Measurements from ENCODE around the gene ZNF691.

ZNF691 gene

DNA sequence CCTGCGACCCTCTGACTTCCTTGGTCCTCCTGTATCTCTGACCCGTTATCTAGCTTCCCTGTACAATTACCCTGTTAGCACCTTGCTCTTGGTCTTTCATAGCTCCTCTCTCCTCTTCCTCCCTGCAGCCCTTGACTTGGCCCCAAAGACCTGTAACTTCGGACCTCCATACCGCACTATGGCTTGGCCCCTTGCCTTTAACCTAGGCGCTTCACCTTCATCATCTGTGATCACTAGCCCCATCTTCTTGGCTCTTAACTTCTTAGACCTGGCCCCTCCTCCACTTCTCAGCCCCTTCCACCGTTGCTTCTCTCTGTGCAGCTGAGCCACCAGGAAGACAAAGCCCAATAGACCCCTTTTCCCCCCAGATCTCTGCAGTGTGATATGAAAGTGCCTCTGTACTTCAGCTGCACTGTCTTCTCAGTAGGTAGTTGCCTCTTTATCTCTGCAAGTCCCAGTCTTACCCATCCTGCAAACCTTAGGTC is 740 bp downstream of the ZNF691 start:
- H3K4me1 ChIP-seq (ENCODE audit: insufficient read depth, low read length, severe bottlenecking): peaks cover 23% of the 10 kb centered on the region
- H3K9ac ChIP-seq (ENCODE audit: low read length): peak overlapping the region; percentile 88
- H4K20me1 ChIP-seq (ENCODE audit: insufficient read depth, low read length): no peaks in the 10 kb centered on the region
- peak overlapping the region; percentile 39 for H3K27ac ChIP-seq (ENCODE audit: low read depth, low read length, poor library complexity, severe bottlenecking)
- no peak overlapping the region for H2AFZ ChIP-seq (ENCODE audit: low read length)
- peaks cover 39% of the 10 kb centered on the region for H3K36me3 ChIP-seq (ENCODE audit: insufficient read depth, low read length)
- no peaks in the 10 kb centered on the region for H3K27me3 ChIP-seq (ENCODE audit: insufficient read depth, low read length)
- peak overlapping the region; percentile 87 for H3K4me2 ChIP-seq (ENCODE audit: low read length)
- TF ChIP-seq EZH2 (IDR thresholded peaks at IDR 0.05; ENCODE audit: borderline replicate concordance, low read length): no peak
- TF ChIP-seq, protein P1, sequence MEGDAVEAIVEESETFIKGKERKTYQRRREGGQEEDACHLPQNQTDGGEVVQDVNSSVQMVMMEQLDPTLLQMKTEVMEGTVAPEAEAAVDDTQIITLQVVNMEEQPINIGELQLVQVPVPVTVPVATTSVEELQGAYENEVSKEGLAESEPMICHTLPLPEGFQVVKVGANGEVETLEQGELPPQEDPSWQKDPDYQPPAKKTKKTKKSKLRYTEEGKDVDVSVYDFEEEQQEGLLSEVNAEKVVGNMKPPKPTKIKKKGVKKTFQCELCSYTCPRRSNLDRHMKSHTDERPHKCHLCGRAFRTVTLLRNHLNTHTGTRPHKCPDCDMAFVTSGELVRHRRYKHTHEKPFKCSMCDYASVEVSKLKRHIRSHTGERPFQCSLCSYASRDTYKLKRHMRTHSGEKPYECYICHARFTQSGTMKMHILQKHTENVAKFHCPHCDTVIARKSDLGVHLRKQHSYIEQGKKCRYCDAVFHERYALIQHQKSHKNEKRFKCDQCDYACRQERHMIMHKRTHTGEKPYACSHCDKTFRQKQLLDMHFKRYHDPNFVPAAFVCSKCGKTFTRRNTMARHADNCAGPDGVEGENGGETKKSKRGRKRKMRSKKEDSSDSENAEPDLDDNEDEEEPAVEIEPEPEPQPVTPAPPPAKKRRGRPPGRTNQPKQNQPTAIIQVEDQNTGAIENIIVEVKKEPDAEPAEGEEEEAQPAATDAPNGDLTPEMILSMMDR (IDR thresholded peaks at IDR 0.05; ENCODE audit: low read length): no peak
- 0 out of 2 replicates have a peak, but pooled peaks cover 3% of the 10 kb centered on the region for H3K9me3 ChIP-seq (ENCODE audit: low read length)
- peak overlapping the region; percentile 85 for H3K4me3 ChIP-seq (ENCODE audit: low read depth, low read length, poor library complexity, severe bottlenecking)
- no peaks in the 10 kb centered on the region for H3F3A ChIP-seq (ENCODE audit: insufficient read depth, low read length)
- H3K9me2 ChIP-seq (ENCODE audit: low read depth, low read length): no peaks in the 10 kb centered on the region
- no peaks in the 10 kb centered on the region for H3K79me2 ChIP-seq (ENCODE audit: insufficient read depth, low read length)

DNA sequence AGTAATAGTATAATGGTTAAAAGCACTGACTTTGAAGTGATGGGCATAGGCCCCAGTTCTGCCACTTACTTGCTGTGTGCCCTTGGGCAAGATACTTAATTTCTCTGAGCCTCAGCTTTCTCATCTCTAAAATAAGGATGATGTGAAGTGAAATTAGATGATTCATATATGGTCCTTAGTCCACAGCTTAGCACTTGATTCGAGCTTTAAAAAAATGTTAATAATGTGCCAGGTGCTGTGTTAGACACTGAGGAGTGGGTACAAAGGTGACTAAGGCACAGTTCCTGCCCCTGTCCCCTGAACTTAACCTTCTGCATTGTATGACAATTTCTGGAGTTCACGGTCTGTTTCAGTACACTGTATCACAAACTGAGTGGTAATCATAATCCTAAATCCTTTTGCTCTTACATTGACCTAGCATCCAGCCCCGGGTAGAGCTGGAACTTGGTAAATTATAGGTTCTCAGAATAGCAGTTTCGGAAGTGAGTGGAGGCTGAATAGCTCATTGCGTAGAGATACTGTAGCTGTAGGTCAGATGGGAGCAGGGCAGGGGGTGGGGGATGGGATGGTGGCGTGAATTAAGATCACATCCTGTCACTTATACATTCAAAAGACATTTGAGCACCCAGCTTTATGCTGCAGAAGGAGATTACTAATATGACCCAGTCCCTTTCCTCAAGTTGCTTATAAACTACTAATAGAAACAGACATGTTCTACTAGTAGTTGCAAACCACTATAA is 1.5 kb downstream of the ZNF691 start:
- no peaks in the 10 kb centered on the region for H4K20me1 ChIP-seq (ENCODE audit: insufficient read depth, low read length)
- H3K4me2 ChIP-seq (ENCODE audit: low read length): peak overlapping the region; percentile 87
- peak overlapping the region; percentile 85 for H3K4me3 ChIP-seq (ENCODE audit: low read depth, low read length, poor library complexity, severe bottlenecking)
- H3K27ac ChIP-seq (ENCODE audit: low read depth, low read length, poor library complexity, severe bottlenecking): peak overlapping the region; percentile 39
- peaks cover 23% of the 10 kb centered on the region for H3K4me1 ChIP-seq (ENCODE audit: insufficient read depth, low read length, severe bottlenecking)
- peak overlapping the region; percentile 88 for H3K9ac ChIP-seq (ENCODE audit: low read length)
- no peaks in the 10 kb centered on the region for H3F3A ChIP-seq (ENCODE audit: insufficient read depth, low read length)
- no peak overlapping the region for H2AFZ ChIP-seq (ENCODE audit: low read length)
- H3K9me3 ChIP-seq (ENCODE audit: low read length): peaks cover 8% of the 10 kb centered on the region; the same call in 1 of the 2 replicates
- H3K9me2 ChIP-seq (ENCODE audit: low read depth, low read length): no peaks in the 10 kb centered on the region
- TF ChIP-seq, protein P1 (IDR thresholded peaks at IDR 0.05; ENCODE audit: low read length): no peak
- TF ChIP-seq EZH2 (IDR thresholded peaks at IDR 0.05; ENCODE audit: borderline replicate concordance, low read length): no peak
- H3K27me3 ChIP-seq (ENCODE audit: insufficient read depth, low read length): no peaks in the 10 kb centered on the region
- H3K79me2 ChIP-seq (ENCODE audit: insufficient read depth, low read length): no peaks in the 10 kb centered on the region
- H3K36me3 ChIP-seq (ENCODE audit: insufficient read depth, low read length): peaks cover 46% of the 10 kb centered on the region

DNA sequence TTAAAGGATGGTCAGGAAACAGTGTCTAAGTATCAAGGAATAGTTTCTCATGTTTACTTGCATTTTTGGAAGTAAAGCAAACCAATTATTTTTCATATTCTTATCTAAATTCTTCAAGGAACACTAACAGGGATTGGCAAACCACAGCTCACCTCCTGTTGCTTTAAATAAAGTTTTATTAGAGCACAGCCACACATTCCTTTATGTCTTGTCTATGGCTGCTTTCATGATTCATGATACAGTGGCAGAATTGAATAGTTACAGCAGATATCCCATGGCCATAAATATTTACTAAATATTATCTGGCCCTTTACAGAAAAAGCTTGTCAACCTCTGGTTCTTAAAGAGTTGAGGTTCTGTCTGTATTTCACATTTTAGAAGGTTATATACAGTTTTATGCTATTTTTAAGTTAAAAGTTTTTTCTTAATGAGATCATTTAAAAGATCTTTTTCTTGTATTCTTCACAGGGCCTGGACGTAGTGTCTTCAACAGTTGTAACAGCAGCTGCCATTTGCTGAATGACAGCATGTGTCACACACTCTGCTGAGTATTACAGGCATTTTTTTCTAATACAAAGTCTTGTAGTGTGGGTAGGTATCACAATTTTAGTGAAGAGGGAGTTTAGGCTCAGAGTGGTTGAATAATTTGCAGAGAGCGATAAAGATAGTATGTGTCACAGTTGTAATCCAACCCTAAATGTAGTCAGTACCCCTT is 2.6 kb downstream of the ZNF691 start:
- peaks cover 23% of the 10 kb centered on the region for H3K4me1 ChIP-seq (ENCODE audit: insufficient read depth, low read length, severe bottlenecking)
- H4K20me1 ChIP-seq (ENCODE audit: insufficient read depth, low read length): no peaks in the 10 kb centered on the region
- no peaks in the 10 kb centered on the region for H3K27me3 ChIP-seq (ENCODE audit: insufficient read depth, low read length)
- H3K9me3 ChIP-seq (ENCODE audit: low read length): peaks cover 8% of the 10 kb centered on the region; the same call in 1 of the 2 replicates
- H3K4me2 ChIP-seq (ENCODE audit: low read length): no peak overlapping the region
- H2AFZ ChIP-seq (ENCODE audit: low read length): no peak overlapping the region
- TF ChIP-seq, protein P1 (IDR thresholded peaks at IDR 0.05; ENCODE audit: low read length): no peak
- no peak for TF ChIP-seq EZH2 (IDR thresholded peaks at IDR 0.05; ENCODE audit: borderline replicate concordance, low read length)
- no peak overlapping the region for H3K27ac ChIP-seq (ENCODE audit: low read depth, low read length, poor library complexity, severe bottlenecking)
- peaks cover 49% of the 10 kb centered on the region for H3K36me3 ChIP-seq (ENCODE audit: insufficient read depth, low read length)
- no peaks in the 10 kb centered on the region for H3K79me2 ChIP-seq (ENCODE audit: insufficient read depth, low read length)
- no peaks in the 10 kb centered on the region for H3K9me2 ChIP-seq (ENCODE audit: low read depth, low read length)
- no peak overlapping the region for H3K9ac ChIP-seq (ENCODE audit: low read length)
- no peaks in the 10 kb centered on the region for H3F3A ChIP-seq (ENCODE audit: insufficient read depth, low read length)
- H3K4me3 ChIP-seq (ENCODE audit: low read depth, low read length, poor library complexity, severe bottlenecking): no peak overlapping the region

All from OCI-LY1 (cell line).